ENCODE measurements around the gene SCARB1.

The SCARB1 gene

DNA sequence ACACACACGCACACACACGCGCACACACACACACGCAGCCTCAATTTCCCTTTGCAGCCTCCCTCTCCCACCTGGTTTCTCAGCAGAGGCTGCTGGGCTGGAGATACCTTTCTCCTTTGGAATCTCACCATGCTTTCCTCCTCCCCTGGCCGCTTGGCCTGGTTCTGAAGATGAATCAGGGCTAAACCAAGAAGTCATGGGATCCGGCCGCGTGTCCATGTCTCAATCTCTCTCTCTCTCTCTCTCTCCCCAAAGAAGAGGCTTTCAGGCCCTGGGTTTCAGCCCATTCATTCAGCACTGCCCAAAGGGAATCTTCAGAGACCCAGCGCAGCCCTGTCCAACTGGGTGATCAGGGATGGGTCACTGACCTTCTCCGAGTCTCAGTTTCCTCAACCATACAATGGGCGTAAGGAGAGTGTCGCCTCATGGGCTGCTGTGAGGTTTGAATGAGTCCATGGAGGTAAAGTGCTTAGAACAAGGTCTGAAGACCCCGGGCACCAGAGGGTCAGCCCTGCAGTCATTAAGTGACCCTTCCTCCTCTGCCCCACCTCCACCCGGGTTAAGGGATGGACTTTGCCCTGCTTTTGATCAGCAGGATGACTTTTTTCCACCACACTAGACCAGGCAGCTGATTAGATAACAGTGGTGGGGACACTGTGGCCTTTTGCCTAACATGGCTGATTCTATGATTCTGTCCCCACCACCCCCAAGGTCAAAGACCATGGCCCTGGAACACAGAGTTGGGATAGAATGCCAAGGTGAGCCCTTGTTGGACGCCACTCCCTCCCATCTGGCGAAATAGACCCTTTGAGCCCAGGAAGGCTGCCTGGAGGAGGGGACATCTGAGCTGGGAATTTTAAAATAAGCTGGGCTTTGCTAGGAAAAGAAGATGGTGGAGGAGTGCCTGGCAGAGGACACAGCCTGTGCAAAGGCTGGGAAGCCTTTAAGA, 42.1 kb downstream of the SCARB1 start:
- no peak for DNase-seq (ENCODE audit: low read depth in 2 of 2)

DNA sequence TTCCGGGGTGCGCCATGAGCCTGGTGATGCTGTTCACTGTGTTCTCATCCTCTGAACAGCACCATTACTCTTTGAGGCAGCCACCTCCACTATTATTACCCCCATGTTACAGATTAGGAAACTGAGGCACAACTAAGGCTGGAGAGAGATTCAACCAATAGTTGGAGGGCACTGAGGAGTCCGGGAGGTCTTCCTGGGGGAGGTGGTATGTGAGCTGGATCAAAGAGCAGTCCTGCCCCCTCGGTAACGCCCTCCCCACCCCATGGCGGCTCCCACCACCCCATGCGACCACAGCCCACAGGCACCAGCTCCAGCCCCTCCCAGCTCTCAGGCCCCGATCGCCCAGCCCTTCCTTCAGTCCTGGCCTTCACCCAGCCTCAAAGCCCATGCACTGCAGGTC, 43.5 kb downstream of the SCARB1 start:
- no peak for DNase-seq (ENCODE audit: low read depth in 2 of 2)

DNA sequence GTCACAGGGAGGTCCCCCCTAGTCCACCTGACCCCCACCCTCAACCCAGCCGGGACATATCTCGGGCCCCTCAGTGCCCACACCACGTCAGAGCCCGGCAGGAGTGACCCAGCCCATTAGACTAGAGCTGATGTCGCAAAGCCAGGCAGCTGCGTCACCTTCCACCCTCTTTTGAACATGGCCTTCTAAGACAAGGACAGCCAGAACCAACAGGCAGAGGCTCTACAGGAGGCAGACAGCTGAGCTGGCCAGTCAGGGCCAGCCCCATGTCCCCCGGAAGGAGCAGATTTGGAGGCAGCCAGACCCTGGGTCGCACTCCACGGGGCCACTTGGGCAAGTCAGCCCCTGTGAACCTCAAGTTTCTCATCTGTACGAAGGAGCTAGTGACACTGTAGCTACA, 44.1 kb downstream of the SCARB1 start:
- DNase-seq (ENCODE audit: low read depth in 2 of 2): no peak

DNA sequence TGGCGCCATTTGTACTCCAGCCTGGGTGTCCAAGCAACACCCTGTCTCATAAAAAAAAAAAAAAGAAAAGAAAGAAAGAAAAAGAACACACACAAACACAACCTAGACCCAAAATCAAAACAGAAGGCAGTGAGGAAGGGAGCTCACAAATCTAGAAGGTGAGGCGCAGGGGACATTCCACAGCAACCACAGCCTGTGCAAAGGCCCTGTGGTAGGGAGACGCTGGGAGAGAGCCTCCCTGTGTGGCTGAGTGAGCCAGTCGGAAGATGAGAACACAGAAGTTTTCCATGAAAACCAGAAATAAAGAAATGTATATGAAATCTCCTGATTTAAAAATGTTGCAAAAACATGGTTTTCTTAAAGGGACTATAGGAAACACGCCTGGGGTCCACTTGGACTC, 44.6 kb downstream of the SCARB1 start:
- no peak for DNase-seq (ENCODE audit: low read depth in 2 of 2)

DNA sequence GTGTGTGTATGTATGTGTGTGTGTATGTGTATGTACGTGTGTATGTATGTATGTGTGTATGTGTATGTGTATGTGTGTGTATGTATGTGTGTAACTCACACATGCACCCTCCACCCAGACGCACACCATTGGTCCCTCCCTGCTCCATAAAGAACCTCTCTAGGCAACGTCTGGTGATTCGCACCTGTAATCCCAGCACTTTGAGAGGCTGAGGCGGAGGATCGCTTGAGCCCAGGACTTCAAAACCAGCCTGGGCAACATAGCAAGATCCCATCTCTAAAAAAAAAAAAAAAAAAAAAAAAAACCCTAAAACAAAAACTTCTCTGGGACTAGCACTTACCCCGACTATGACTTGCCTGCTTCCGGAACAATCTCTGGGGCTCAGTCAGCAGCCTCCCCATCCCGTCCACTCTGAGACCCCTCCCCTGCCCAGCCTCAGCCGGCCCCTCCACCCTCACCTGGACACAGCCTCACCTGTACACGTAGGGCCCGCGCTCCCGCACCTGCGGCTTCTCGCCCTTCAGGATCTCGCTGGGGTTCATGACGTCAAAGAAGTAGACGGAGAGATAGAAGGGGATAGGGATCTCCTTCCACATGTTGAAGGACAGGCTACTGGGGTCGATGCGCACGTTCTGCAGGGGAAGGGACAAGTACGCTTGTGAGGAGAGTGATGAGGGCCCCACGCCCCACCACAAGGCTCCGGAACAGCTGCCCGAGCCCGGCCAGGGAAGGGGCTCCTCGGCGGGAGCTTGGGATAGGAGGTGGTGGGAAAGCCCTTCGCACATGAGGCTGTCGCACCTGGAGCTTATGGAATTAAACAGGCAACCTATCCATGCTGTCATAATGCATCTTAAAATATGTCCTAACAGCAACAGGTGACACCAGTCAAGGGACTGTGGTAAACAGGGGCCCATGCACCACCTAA, 46.3 kb downstream of the SCARB1 start:
- no peak for DNase-seq (ENCODE audit: low read depth in 2 of 2)

DNA sequence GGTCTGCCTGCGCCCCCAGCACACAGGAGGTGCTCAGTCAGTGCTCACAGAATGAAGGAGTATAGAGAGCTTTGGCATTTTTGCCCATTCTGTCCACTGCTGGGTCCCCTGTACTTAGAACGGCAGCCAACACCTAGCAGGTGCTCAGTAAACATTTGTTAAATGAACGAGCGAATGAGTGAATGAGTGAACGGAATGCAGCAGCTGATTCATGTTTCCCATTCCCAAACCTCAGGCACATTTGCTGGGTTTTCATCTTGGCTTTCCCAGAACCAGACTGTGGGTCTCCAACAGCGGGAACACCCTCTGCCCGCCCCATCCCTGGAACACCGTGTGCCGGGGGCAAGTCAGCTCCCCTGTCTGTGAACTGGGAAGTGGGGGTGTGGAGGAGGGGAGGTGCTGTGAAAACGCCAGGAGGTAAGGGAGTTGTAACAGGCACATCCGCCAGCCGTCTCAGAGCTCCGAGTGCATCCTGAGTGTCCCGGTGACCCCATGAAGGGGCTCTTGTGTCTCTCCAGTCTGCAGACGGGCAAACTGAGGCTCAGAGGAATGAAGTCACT, 47.3 kb downstream of the SCARB1 start:
- no peak for DNase-seq (ENCODE audit: low read depth in 2 of 2)

DNA sequence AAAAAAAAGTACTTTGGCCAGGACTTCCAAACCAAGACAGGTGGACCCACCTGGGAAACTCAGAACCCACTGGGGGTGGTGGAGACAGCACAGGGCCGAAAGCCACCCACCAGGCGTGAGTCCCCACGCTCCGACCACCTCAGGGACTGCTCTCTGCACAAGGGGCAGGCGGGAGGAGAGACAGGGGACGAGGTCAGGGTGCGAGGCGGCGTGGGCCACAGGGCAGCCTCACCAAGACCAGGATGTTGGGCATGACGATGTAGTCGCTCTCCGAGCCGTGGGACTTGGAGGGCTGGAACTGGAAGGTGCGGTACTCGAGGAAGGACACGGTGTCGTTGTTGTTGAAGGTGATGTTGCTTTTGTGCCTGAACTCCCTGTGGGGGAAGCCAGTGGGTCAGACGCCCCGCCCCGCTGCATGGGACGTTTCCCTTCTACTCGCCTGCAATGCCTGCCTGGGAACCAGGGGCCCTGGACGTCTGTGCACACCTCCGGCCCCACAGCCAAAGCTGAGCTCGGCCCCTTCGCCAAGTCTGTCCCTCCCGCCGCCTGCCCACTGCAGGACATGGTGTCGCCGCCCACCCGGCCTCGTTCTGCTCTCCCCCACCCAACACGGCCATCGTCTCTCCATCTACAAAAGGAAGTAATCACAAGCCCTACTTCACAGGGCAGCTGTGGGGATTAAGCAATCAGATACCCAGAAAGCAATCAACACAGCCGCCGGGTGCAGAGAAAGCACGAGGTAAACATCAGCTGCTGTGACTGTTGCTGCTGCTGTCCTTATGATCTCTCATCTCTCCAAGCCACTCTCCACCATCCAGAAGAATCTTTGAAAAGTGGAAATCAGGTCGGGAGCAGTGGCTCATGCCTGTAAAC, 48.7 kb downstream of the SCARB1 start:
- DNase-seq (ENCODE audit: low read depth in 2 of 2): no peak

DNA sequence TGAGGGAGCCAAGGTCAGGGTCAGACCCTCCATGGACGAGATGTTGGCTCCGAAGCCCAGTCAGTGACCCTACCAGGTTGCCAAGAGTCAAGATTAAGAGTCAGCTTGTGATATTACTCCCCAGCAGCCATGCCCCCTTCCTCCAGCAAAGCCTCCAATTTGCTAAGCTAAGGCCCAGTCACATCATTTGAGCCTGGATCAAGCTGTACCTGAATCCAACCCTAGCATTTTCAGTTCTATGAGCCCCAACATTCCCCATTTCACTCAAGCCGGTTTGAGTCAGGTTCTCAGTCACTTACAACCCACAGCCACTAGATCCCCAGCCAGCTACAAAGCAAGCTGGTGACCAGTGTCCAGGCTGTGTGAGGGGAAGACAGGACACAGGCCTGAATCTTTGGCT, 49.9 kb downstream of the SCARB1 start:
- no peak for DNase-seq (ENCODE audit: low read depth in 2 of 2)

DNA sequence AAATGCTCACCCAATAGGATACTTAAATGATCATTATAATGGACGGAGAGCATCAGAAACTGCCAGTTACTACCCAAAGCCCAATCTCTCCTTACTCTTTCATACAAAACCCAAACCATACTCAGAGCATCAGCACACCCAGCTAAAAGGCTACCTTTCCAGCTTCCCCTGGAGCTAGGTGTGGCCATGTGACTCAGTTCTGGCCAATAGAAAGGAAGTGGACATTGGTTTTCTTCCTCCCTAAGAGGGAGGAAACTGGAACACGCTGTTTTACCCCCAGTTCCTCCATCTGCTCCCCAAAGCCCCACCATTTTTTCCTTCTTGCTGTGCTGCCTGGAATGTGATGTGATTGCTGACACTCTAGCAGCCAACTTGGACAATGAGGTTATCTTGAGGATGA, 50.7 kb downstream of the SCARB1 start:
- no peak for DNase-seq (ENCODE audit: low read depth in 2 of 2)

DNA sequence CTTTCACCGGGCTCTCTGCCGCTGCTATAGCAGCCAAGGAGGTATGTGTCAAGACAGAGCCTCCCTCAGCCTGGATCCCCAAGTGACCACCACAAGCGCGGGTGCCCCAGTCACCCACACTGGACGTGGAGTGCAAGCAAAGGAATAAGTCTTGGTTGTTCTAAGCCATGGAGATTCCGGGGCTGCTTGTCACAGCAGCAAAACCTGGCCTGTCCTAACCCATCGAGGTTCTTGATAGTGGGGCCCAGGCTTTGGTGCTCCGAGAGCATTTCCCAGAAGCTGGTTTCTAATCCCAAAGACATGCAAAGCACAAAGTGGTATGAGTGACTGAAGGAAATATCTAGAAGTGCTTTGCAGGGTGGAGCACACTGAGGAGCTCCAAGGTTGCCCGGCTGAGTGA, 51.3 kb downstream of the SCARB1 start:
- DNase-seq (ENCODE audit: low read depth in 2 of 2): no peak

DNA sequence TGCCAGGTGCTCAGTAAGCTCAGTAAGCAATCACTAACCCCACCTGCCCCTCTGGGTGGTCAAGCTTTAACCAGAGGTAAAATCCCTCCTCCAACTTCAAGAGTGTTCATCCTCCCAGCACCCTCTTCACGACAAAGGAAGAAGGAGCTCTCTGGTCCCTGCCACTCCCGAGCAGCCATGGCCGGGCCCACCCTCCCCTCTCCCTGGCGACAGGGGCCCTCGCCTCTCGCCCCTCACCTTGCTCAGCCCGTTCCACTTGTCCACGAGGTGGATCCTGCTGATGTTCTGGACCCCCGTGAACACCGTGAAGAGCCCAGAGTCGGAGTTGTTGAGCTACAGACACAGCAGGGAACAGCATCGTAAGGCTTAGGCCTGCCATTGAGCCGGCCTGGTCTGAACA, 52.0 kb downstream of the SCARB1 start:
- no peak for DNase-seq (ENCODE audit: low read depth in 2 of 2)

DNA sequence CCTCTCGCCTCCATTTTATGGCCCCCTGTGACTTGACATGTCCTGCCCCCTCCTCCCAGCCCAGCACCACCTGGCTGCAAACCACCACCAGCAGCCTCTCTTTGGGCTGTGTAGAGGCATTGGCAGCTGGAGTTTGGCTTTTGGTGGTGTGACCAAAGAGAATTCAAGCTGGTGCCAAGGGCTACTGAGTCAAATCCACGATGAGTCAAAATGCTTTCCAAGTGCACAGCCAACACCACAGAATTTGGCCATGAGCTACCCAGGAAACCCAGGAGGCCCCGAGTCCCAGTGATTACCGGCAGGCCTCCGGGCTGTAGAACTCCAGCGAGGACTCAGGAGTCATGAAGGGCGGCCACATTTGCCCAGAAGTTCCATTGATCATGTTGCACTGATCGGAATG, 53.8 kb downstream of the SCARB1 start:
- no peak for DNase-seq (ENCODE audit: low read depth in 2 of 2)

DNA sequence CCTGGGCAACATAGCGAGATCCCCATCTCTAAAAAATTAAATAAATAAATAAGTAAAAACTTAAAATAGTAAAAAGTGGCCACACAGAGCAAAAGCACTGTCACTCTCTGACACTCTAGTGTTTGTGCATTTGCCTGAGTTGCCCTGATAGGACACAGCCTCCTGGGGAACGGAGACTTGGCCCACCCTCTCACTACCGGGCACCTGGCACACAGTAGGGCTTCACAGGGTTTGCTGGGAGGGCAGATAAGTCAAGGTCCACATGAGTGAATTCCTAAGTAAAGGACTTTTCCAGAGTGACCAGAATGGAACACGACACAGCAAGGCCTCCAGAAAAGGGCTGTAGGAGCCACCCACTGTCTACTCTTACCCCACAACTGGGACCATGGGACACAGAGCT, 54.3 kb downstream of the SCARB1 start:
- DNase-seq (ENCODE audit: low read depth in 2 of 2): no peak

DNA sequence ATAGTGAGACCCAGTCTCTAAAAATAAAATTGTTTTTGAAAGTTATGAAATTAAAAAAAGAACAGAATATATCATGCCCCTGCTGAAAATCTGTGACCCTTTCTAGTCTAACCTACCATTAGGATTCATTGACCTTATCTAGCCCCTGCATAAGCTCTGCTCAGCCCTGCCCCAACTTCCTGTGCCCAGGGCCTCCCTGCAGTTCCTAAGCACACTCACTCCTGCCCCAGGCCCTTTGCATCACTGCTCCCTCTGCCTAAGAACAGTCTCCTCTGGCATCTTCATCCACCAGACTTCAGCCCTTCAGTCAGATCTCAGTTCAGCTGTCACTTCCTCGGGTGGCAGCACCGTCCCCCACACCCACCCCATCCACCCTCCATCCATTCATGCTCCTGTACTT, 55.4 kb downstream of the SCARB1 start:
- no peak for DNase-seq (ENCODE audit: low read depth in 2 of 2)

DNA sequence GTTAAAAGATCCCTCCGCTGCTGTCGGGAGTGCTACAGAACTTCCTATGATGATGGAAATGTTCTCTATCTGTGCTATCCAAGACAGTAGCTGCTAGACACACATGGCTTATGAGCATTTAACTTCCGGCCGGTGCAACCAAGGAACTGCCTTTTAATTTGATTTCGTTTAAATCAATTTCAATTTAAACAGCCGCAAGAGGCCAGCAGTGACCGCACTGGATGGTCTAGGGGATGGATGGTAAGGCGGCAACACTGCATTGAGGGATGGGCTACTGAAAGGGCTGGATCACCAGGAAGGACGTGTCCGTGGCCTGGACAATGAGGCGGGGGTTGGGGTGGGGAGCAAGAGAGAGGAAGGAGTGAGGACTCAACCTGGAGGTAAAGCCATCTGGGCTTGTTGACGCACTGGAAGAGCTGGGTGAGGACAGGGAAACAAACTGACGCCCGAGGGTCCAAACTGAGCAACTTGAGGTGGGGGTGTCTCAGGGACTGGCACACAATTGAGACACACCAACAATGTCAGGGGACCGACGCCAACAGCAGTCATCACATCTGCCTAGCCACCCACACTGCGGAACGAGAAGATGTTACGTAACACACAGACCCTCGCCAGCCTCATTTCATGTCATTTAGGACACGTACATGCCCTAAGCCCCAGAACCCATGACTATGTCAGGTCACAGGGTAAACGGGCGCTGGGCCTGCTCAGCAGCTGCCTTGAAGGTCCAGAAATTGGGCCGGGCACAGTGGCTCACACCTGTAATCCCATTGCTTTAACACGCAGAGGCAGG, 57.6 kb downstream of the SCARB1 start:
- DNase-seq (ENCODE audit: low read depth in 2 of 2): no peak

DNA sequence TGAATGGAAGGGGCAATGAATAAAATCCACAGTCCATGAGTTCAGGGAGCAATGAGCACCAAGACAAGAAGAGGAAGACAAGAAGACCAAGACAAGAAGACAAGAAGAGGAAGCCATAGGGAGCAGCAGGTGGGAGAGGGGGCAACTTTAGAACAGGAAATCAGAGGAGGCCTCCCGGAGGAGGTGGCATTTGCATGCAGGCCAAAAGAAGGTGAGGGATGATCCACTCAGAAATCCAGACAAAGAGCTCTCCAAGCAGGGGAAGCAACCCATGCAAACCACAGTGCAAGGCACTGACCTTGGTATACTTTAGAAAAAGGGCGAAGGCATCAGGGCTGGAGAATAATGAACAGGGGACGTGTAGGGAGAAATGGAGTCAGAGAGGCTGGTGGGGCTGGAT, 58.6 kb downstream of the SCARB1 start:
- DNase-seq (ENCODE audit: low read depth in 2 of 2): no peak

DNA sequence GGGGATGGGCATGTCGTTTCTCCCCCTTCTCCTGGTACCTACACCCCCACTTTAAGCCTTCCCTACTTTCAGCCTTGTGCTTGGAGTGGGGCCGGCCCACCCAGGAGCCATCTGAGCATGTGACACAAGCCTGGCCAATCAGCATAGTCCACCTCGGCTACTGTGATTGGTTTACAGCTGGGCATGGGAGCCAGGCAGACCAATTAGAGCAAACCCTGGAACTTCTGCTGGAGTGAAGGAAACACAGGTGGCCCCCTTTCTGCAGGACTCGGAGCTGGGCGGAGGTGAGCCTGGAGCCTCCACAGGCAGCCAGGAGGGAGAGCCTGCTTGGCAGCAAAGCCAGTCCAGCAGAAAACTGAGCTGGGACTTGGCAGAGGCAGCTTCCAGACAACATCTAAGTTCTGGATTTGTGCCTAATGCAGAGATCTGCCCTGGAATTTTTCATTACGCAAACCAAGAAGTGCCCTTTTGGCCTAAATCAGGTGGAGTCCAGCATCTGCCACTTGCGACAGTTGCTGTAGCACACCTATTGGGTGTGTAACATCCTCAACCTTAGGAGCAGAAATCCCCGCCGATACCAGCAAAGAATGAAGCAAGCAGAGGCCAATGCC, 59.5 kb downstream of the SCARB1 start:
- DNase-seq (ENCODE audit: low read depth in 2 of 2): no peak

DNA sequence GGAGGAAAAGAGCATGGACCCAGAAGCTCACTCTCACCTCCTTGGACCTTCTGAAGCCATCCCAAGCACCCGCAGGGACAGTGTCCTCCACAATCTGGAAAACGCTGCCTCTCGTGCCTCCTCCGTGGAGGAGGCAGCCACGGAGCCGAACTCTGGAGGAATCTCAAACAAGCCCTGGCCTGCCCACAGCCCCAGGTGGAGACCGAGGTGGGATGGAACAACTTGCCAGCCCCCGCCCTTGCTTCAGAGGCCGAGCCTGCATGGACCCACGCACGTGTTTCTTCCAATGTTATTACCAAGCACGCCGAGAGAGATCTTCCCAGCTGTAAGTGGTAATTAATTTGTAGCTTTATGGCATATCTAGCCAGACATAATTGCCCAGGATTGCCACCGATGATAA, 61.3 kb downstream of the SCARB1 start:
- DNase-seq (ENCODE audit: low read depth in 2 of 2): no peak

DNA sequence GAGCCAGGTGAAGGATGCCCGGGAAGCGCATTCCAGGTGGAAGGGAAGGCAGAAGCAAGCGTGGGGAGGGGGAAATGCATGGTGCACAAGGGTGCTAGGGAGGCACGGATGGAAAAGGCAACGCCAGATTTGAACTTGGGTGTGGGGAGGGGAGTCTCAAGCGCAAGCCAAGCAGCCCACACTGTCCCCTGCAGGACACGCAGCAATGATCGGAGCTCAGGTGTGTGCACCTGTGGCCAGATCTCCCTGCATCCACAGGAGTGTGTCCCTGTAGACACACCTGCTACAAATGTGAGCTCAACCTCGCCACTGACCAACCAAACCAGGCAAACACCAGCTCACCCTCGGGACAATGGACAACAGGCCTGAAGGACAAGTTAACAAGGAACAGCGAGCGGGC, 63.2 kb downstream of the SCARB1 start:
- no peak for DNase-seq (ENCODE audit: low read depth in 2 of 2)

DNA sequence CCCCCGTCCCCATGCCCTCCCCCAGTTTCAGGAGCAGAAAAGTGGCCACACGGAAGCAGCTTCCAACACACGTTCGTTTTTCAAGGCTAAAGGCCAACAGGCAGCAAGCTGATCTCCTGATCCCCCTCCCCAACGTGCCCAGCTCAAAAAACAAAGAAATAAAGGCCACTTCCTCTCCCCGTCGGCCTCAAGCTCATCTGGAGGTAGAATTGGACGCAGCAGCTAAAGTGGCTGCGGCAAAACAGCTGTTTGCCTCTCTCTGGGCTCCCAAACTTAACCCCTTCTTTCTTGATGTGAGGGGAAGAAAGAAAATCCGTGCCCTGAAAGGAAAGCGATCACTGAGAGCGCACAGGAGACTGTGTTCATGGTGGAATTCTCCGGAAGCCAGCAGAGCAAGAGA, 66.3 kb downstream of the SCARB1 start:
- DNase-seq (ENCODE audit: low read depth in 2 of 2): no peak

Measured in stimulated activated CD8-positive, alpha-beta memory T cell treated with anti-CD3 and anti-CD28 coated beads, Interleukin-15, amount 100 ng/mL, for 4 hours (primary cell).